ENCODE data around the gene MCF2.
A peak's percentile ranks its signal among the peaks of the same experiment; 100 is the strongest.

- TF ChIP-seq CTCF (IDR thresholded peaks at IDR 0.05; ENCODE audit: poor library complexity, severe bottlenecking): peak; percentile 70
- TF ChIP-seq EP300 (conservative IDR thresholded peaks at IDR 0.05; ENCODE audit: poor library complexity, severe bottlenecking): no peak
These were observed 148.5 kb downstream of the MCF2 start for GRCh38 chrX:139559383-139560042.
